ENCODE measurements around the gene RHCG.

DNA sequence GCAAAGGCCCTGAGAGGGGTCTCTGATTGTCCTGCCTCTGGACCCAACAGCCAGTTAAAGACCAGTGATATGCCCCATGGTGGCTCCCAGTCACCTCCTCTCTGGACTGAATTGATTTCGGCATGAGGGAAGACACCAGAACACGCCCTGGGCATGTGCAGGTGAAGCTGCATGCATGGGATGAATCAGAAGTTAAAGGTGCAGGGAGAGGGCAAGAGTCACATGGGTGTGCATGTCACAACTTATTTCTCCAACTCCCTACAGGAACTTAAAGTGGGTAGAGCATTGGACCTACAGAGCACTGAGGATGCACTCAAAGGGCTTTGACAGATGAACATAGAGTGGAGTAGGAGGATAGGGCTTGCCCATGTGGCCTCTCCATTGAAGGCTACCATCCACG lies 16.9 kb upstream of the RHCG start:
- TF ChIP-seq EZH2phosphoT487 (IDR thresholded peaks at IDR 0.05; ENCODE audit: borderline replicate concordance, low read depth, low read length) = no peak
- TF ChIP-seq, protein P1, sequence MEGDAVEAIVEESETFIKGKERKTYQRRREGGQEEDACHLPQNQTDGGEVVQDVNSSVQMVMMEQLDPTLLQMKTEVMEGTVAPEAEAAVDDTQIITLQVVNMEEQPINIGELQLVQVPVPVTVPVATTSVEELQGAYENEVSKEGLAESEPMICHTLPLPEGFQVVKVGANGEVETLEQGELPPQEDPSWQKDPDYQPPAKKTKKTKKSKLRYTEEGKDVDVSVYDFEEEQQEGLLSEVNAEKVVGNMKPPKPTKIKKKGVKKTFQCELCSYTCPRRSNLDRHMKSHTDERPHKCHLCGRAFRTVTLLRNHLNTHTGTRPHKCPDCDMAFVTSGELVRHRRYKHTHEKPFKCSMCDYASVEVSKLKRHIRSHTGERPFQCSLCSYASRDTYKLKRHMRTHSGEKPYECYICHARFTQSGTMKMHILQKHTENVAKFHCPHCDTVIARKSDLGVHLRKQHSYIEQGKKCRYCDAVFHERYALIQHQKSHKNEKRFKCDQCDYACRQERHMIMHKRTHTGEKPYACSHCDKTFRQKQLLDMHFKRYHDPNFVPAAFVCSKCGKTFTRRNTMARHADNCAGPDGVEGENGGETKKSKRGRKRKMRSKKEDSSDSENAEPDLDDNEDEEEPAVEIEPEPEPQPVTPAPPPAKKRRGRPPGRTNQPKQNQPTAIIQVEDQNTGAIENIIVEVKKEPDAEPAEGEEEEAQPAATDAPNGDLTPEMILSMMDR (conservative IDR thresholded peaks at IDR 0.05; ENCODE audit: low read length) = no peak

All from OCI-LY7 (cell line).